Upper lobe of right lung (tissue), 1 donor: Measurements from ENCODE around the gene ITGB7. TPM values are rescaled to one million over a fixed set of nuclear protein-coding genes. Genes with fewer than 3 reads are reported as not detected.
"Not testable (repeated sequence)": the region's sequence is repeated elsewhere in the genome, so short reads cannot be mapped to it uniquely, and the experiment has no call there.

Experiments
- ATAC-seq: fragments of 200-7000 bp; cut with Tn5 transposase; one replicate; pipeline ENCODE4 v1.9.1; 2020; ENCODE audit warnings: mild to moderate bottlenecking, moderate library complexity
- DNase-seq: peaks from one replicate; pipeline ENCODE4 v3.0.0-alpha.2; 2020
- H3K27ac ChIP-seq: fragments of 200-600 bp; one replicate; pipeline ENCODE4 v1.8.0; 2022
- H3K27me3 ChIP-seq: fragments of 200-600 bp; one replicate; pipeline ENCODE4 v1.8.0; 2022; ENCODE audit warnings: mild to moderate bottlenecking
- H3K36me3 ChIP-seq: fragments of 200-600 bp; one replicate; pipeline ENCODE4 v1.8.0; 2022
- H3K4me1 ChIP-seq: fragments of 200-600 bp; one replicate; pipeline ENCODE4 v1.8.0; 2022
- H3K4me3 ChIP-seq: fragments of 200-600 bp; one replicate; pipeline ENCODE4 v1.8.0; 2022; ENCODE audit warnings: mild to moderate bottlenecking
- H3K9me3 ChIP-seq: fragments of 200-600 bp; one replicate; pipeline ENCODE4 v1.8.0; 2022
- CTCF ChIP-seq: fragments of 200-600 bp; IDR thresholded peaks from one replicate; pipeline ENCODE4 v1.8.0; 2022; ENCODE audit warnings: antibody characterized with exemption
- intact Hi-C: fragments of 100-400 bp; cut with DNase I; formaldehyde crosslinking; loops from one replicate; pipeline ENCODE4 v1.11.0; 2022
- total RNA-seq: library from RNA; stranded (reverse); fragmentation: NEBNext Ultra II Directional; extraction: Animal tissue kit (Norgen Biotek cat#: 25700); gene quantifications from one replicate; pipeline ENCODE4 v1.2.1, GENCODE V29; 2021
- donor health status: DM: no; HTN: yes; CAD: no; lungs with severe emphysema.

ITGB7 gene
- total RNA-seq, 1 donor from 2014 or later: 7.7 TPM

- H3K27ac ChIP-seq: peak overlapping the region; percentile 42
- no peak for DNase-seq
- H3K27me3 ChIP-seq: no peaks in the 10 kb centered on the region
- peaks cover 8% of the 10 kb centered on the region for H3K36me3 ChIP-seq
- no peaks in the 10 kb centered on the region for H3K9me3 ChIP-seq
- TF ChIP-seq CTCF: no peak
- peaks cover 20% of the 10 kb centered on the region for H3K4me1 ChIP-seq
- H3K4me3 ChIP-seq: peak overlapping the region; percentile 26
- ATAC-seq: peak; percentile 66
- intact Hi-C loops: no loop called here
Observed at GRCh38 chr12:53205747-53206419, 1.2 kb downstream of the ITGB7 start.

- ATAC-seq (no peak), DNase-seq (no peak)
- no peaks in the 10 kb centered on the region for H3K9me3 ChIP-seq
- no peaks in the 10 kb centered on the region for H3K27me3 ChIP-seq
- no peak overlapping the region for H3K27ac ChIP-seq
- H3K36me3 ChIP-seq: no peaks in the 10 kb centered on the region
- intact Hi-C loops: no loop called here
- H3K4me3 ChIP-seq: no peak overlapping the region
- no peak for TF ChIP-seq CTCF
- H3K4me1 ChIP-seq: peaks cover 19% of the 10 kb centered on the region
Observed at GRCh38 chr12:53204351-53204750, 2.7 kb downstream of the ITGB7 start.

- peaks cover 18% of the 10 kb centered on the region for H3K4me1 ChIP-seq
- H3K27ac ChIP-seq, intact Hi-C loops, H3K9me3 ChIP-seq, ATAC-seq, H3K4me3 ChIP-seq, H3K36me3 ChIP-seq, H3K27me3 ChIP-seq: not testable (repeated sequence)
- peak; percentile 26 for DNase-seq
Observed at GRCh38 chr12:53202316-53202715, 4.7 kb downstream of the ITGB7 start.

GRCh38 chr12:53201639-53202038 is 5.4 kb downstream of the ITGB7 start:
- TF ChIP-seq CTCF: no peak
- Histone ChIP-seq H3K4me1 (peaks cover 13% of the 10 kb centered on the region), H3K9me3 (no peaks in the 10 kb centered on the region), H3K27ac (no peak overlapping the region), H3K4me3 (no peak overlapping the region), H3K27me3 (no peaks in the 10 kb centered on the region), H3K36me3 (no peaks in the 10 kb centered on the region)
- peak; percentile 15 for DNase-seq
- intact Hi-C loops: no loop called here
- no peak for ATAC-seq

- TF ChIP-seq CTCF: no peak
Observed at GRCh38 chr12:53201177-53201541, 5.9 kb downstream of the ITGB7 start.

GRCh38 chr12:53200458-53201176 is 6.4 kb downstream of the ITGB7 start:
- Histone ChIP-seq H3K4me3 (no peak overlapping the region), H3K36me3 (no peaks in the 10 kb centered on the region), H3K4me1 (peaks cover 13% of the 10 kb centered on the region), H3K9me3 (no peaks in the 10 kb centered on the region), H3K27me3 (no peaks in the 10 kb centered on the region), H3K27ac (no peak overlapping the region)
- TF ChIP-seq CTCF: no peak
- ATAC-seq: no peak
- no peak for DNase-seq
- intact Hi-C loops: no loop called here

More at GRCh38 chr12:53201177-53201541, 5.9 kb downstream of the ITGB7 start:
- no peaks in the 10 kb centered on the region for H3K36me3 ChIP-seq
- H3K27ac ChIP-seq: no peak overlapping the region
- peaks cover 13% of the 10 kb centered on the region for H3K4me1 ChIP-seq
- intact Hi-C loops: no loop called here
- H3K9me3 ChIP-seq: no peaks in the 10 kb centered on the region
- no peak for ATAC-seq
- no peaks in the 10 kb centered on the region for H3K27me3 ChIP-seq
- DNase-seq: no peak
- no peak overlapping the region for H3K4me3 ChIP-seq
